K562 (cell line): ENCODE measurements around the gene PDGFA.

ENCODE experiments used
- CHAMP1 ChIP-seq: fragments of 450-650 bp; IDR thresholded peaks from 2 replicates; pipeline ENCODE4 v1.6.1; 2016; ENCODE audit warnings: mild to moderate bottlenecking
- E2F5 ChIP-seq: sonication (generic); formaldehyde crosslinking; IDR thresholded peaks from 2 replicates; pipeline ENCODE4 v1.8.0; 2022; ENCODE audit warnings: mild to moderate bottlenecking, missing genetic modification reagents
- MTA3 ChIP-seq: fragments of 450-650 bp; formaldehyde crosslinking; IDR thresholded peaks from 2 replicates; pipeline ENCODE4 v1.6.1; 2017; ENCODE audit warnings: mild to moderate bottlenecking, borderline replicate concordance
- USF1 ChIP-seq: sonication (generic); formaldehyde crosslinking; IDR thresholded peaks from 2 replicates; pipeline ENCODE4 v1.9.0; 2022; ENCODE audit warnings: mild to moderate bottlenecking, missing genetic modification reagents
- ZNF24 ChIP-seq: fragments of 450-650 bp; IDR thresholded peaks from 2 replicates; pipeline ENCODE4 v1.6.1; 2016

- no peak for TF ChIP-seq E2F5 (CRISPR knock-in tag)
- no peak for TF ChIP-seq MTA3
- TF ChIP-seq CHAMP1: no peak
- no peak for TF ChIP-seq USF1 (CRISPR knock-in tag)
- TF ChIP-seq ZNF24: no peak
Measured at GRCh38 chr7:501526-501925, 18.1 kb downstream of the PDGFA start.
